GM23338 (cell line): Measurements from ENCODE around the gene PLEKHM2. TPM values are rescaled to one million over a fixed set of nuclear protein-coding genes. Genes with fewer than 3 reads are reported as not detected.

ENCODE experiments used
- ATAC-seq: fragments of 200-7000 bp; cut with Tn5 transposase; 3 replicates; pipeline ENCODE4 v1.9.1; 2020
- DNase-seq: peaks from one replicate; pipeline ENCODE4 v3.0.0-alpha.2; 2015; ENCODE audit warnings: low spot score
- H2AFZ ChIP-seq: fragments of 200-600 bp; sonication (generic); 2 replicates; pipeline ENCODE4 v1.8.0; 2016; ENCODE audit warnings: antibody characterized with exemption, mild to moderate bottlenecking, moderate library complexity
- H3F3A ChIP-seq: fragments of 200-600 bp; sonication (generic); replicated peaks from 2 replicates; pipeline ENCODE4 v1.8.0; 2017; ENCODE audit warnings: antibody characterized with exemption, mixed run types, low read depth
- H3K27ac ChIP-seq: fragments of 200-600 bp; sonication (generic); 2 replicates; pipeline ENCODE4 v1.6.1; 2016; ENCODE audit warnings: low read depth
- H3K27me3 ChIP-seq: fragments of 200-600 bp; sonication (generic); 2 replicates; pipeline ENCODE4 v1.8.0; 2016; ENCODE audit warnings: mild to moderate bottlenecking, mixed run types, moderate library complexity; ENCODE audit not compliant: insufficient read depth
- H3K36me3 ChIP-seq: fragments of 200-600 bp; sonication (generic); 2 replicates; pipeline ENCODE4 v1.8.0; 2016; ENCODE audit warnings: mild to moderate bottlenecking; ENCODE audit not compliant: insufficient read depth
- H3K4me1 ChIP-seq: fragments of 200-600 bp; sonication (generic); 2 replicates; pipeline ENCODE4 v1.8.0; 2016; ENCODE audit warnings: mild to moderate bottlenecking, moderate library complexity; ENCODE audit not compliant: insufficient read depth
- H3K4me2 ChIP-seq: fragments of 200-600 bp; sonication (generic); 2 replicates; pipeline ENCODE4 v1.7.1; 2017; ENCODE audit warnings: mixed run types
- H3K4me3 ChIP-seq: fragments of 200-600 bp; sonication (generic); 2 replicates; pipeline ENCODE4 v1.6.1; 2016; ENCODE audit warnings: mixed run types
- H3K79me2 ChIP-seq: fragments of 200-600 bp; sonication (generic); replicated peaks from 2 replicates; pipeline ENCODE4 v1.8.0; 2017; ENCODE audit warnings: mild to moderate bottlenecking; ENCODE audit not compliant: insufficient read depth
- H3K9me2 ChIP-seq: fragments of 200-600 bp; sonication (generic); 2 replicates; pipeline ENCODE4 v1.8.0; 2017; ENCODE audit not compliant: insufficient read depth
- H4K20me1 ChIP-seq: fragments of 200-600 bp; sonication (generic); replicated peaks from 2 replicates; pipeline ENCODE4 v1.8.0; 2017; ENCODE audit warnings: mild to moderate bottlenecking; ENCODE audit not compliant: insufficient read depth
- H3K27ac Mint-ChIP-seq: 2 replicates; pipeline ENCODE4 v1.8.0; 2020; ENCODE audit warnings: inconsistent platforms, mild to moderate bottlenecking, moderate library complexity, mixed read lengths
- H3K27me3 Mint-ChIP-seq: 3 replicates; pipeline ENCODE4 v1.8.0; 2022; ENCODE audit warnings: low read depth, mild to moderate bottlenecking, moderate library complexity, mixed read lengths, inconsistent platforms; ENCODE audit not compliant: insufficient read depth, poor library complexity
- H3K36me3 Mint-ChIP-seq: 3 replicates; pipeline ENCODE4 v1.8.0; 2021; ENCODE audit warnings: low read depth, mild to moderate bottlenecking, inconsistent platforms, moderate library complexity, mixed read lengths
- H3K4me1 Mint-ChIP-seq: 3 replicates; pipeline ENCODE4 v1.8.0; 2020; ENCODE audit warnings: mild to moderate bottlenecking, inconsistent platforms, mixed read lengths
- H3K4me3 Mint-ChIP-seq: 3 replicates; pipeline ENCODE4 v1.8.0; 2021; ENCODE audit warnings: moderate library complexity, mild to moderate bottlenecking, inconsistent platforms, mixed read lengths
- H3K9me3 Mint-ChIP-seq: 3 replicates; pipeline ENCODE4 v1.8.0; 2020; ENCODE audit warnings: moderate library complexity, mild to moderate bottlenecking, inconsistent platforms, mixed read lengths
- CREB1 ChIP-seq: fragments of 250-450 bp; sonication (Bioruptor Pico); IDR thresholded peaks from 2 replicates; pipeline ENCODE4 v1.5.0; 2020; ENCODE audit warnings: low read depth, mild to moderate bottlenecking, moderate library complexity
- EZH2 ChIP-seq: fragments of 200-600 bp; sonication (generic); IDR thresholded peaks from one replicate; pipeline ENCODE4 v1.8.0; 2017; ENCODE audit warnings: antibody characterized with exemption, mild to moderate bottlenecking, low read depth; ENCODE audit not compliant: unreplicated experiment
- EZH2phosphoT487 ChIP-seq: fragments of 200-600 bp; sonication (generic); IDR thresholded peaks from one replicate; pipeline ENCODE4 v1.8.1; 2018; ENCODE audit warnings: antibody characterized with exemption; ENCODE audit not compliant: unreplicated experiment
- JUNB ChIP-seq: IDR thresholded peaks from one replicate; pipeline ENCODE4 v1.6.1; 2016; ENCODE audit warnings: antibody characterized with exemption; ENCODE audit not compliant: unreplicated experiment
- NANOG ChIP-seq: IDR thresholded peaks from 2 replicates; pipeline ENCODE4 v1.6.1; 2016; ENCODE audit warnings: antibody characterized with exemption, borderline replicate concordance
- POLR2AphosphoS5 ChIP-seq: IDR thresholded peaks from 2 replicates; pipeline ENCODE4 v1.6.1; 2016; ENCODE audit warnings: antibody characterized with exemption, low read depth
- STAT1 ChIP-seq: IDR thresholded peaks from one replicate; pipeline ENCODE4 v1.6.1; 2016; ENCODE audit warnings: antibody characterized with exemption; ENCODE audit not compliant: unreplicated experiment
- ZNF114 ChIP-seq: fragments of 250-450 bp; sonication (Bioruptor Pico); IDR thresholded peaks from 2 replicates; pipeline ENCODE4 v1.5.0; 2020; ENCODE audit warnings: mild to moderate bottlenecking, moderate library complexity
- ZNF331 ChIP-seq: fragments of 250-450 bp; sonication (Bioruptor Pico); IDR thresholded peaks from 2 replicates; pipeline ENCODE4 v1.5.0; 2020; ENCODE audit warnings: low read depth, mild to moderate bottlenecking, moderate library complexity
- polyA plus RNA-seq: library from polyadenylated mRNA; unstranded; fragments of >200 nt; fragmentation: Nextera tagmentation; extraction: Ambion mirVana; gene quantifications from 2 replicates; pipeline ENCODE4 v1.2.1, GENCODE V29; 2016
- total RNA-seq: library from RNA; depleted of rRNA; stranded (reverse); fragments of >200 nt; shearing (Covaris generic); gene quantifications from 2 replicates; pipeline ENCODE4 v1.2.3, GENCODE V29; 2014
- TF ChIP-seq, protein P1 (sequence below), 2 experiments: fragments of 200-600 bp in 1 of 2; sonication (generic) in 1 of 2; conservative IDR thresholded peaks; 2 replicates each; pipeline versions ENCODE4 v1.5.1 to v1.6.1; 2016 to 2017; ENCODE audit warnings: antibody characterized with exemption in 2 of 2, low read depth in 2 of 2, mild to moderate bottlenecking in 2 of 2, moderate library complexity in 1 of 2
- TF ChIP-seq, protein P2 (sequence below): fragments of 250-450 bp; sonication (Bioruptor Pico); IDR thresholded peaks from 2 replicates; pipeline ENCODE4 v1.5.0; 2020; ENCODE audit warnings: mild to moderate bottlenecking, moderate library complexity
- TF ChIP-seq, protein P3 (sequence below): IDR thresholded peaks from one replicate; pipeline ENCODE4 v1.6.1; 2018; ENCODE audit warnings: antibody characterized with exemption; ENCODE audit not compliant: unreplicated experiment
- TF ChIP-seq, protein P4 (sequence below): IDR thresholded peaks from 2 replicates; pipeline ENCODE4 v1.6.1; 2016; ENCODE audit warnings: antibody characterized with exemption

The PLEKHM2 gene
- total and polyA plus RNA-seq, 2 experiments from 2014 or later, result 11.2 to 40.0 TPM

DNA sequence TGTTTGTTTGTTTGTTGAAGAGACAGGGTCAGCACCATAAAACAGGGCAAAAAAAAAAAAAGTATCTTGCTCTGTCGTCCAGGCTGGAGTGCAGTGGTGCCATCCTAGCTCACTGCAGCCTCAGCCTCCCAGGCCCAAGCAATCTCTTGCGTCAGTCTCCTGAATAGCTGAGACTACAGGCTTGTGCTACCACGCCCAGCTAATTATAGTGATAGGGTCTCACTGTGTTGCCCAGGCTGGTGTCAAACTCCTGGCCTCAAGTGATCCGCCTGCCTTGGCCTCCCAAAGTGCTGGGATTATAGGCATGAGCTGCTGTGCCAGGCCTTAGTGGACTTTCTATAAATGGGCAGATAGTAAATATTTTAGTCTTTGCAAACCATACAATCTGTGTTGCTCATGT lies 47.7 kb upstream of the PLEKHM2 start:
- Mint-ChIP-seq H3K36me3 (peaks cover 83% of the 10 kb centered on the region), H3K27me3 (peaks cover 2% of the 10 kb centered on the region), H3K27ac (no peak overlapping the region), H3K9me3 (no peaks in the 10 kb centered on the region), H3K4me1 (no peaks in the 10 kb centered on the region), H3K4me3 (no peak overlapping the region)
- DNase-seq (no peak), ATAC-seq (no peak)
- Histone ChIP-seq H3K36me3 (peaks cover 71% of the 10 kb centered on the region), H3K9me2 (no peaks in the 10 kb centered on the region), H3K79me2 (peaks cover 14% of the 10 kb centered on the region; the same call in 1 of the 2 replicates), H3K4me1 (no peaks in the 10 kb centered on the region), H3F3A (peaks cover 26% of the 10 kb centered on the region; the same call in 1 of the 2 replicates), H3K4me3 (no peak overlapping the region), H3K27me3 (no peaks in the 10 kb centered on the region), H3K4me2 (no peak overlapping the region), H4K20me1 (peaks cover 16% of the 10 kb centered on the region), H2AFZ (no peak overlapping the region), H3K27ac (no peak overlapping the region)
- TF ChIP-seq JUNB (no peak), POLR2AphosphoS5 (no peak), EZH2phosphoT487 (no peak), ZNF331 (CRISPR knock-in tag) (no peak), NANOG (no peak), ZNF114 (CRISPR knock-in tag) (no peak), CREB1 (CRISPR knock-in tag) (no peak), STAT1 (no peak), EZH2 (no peak)
- TF ChIP-seq, protein P1, sequence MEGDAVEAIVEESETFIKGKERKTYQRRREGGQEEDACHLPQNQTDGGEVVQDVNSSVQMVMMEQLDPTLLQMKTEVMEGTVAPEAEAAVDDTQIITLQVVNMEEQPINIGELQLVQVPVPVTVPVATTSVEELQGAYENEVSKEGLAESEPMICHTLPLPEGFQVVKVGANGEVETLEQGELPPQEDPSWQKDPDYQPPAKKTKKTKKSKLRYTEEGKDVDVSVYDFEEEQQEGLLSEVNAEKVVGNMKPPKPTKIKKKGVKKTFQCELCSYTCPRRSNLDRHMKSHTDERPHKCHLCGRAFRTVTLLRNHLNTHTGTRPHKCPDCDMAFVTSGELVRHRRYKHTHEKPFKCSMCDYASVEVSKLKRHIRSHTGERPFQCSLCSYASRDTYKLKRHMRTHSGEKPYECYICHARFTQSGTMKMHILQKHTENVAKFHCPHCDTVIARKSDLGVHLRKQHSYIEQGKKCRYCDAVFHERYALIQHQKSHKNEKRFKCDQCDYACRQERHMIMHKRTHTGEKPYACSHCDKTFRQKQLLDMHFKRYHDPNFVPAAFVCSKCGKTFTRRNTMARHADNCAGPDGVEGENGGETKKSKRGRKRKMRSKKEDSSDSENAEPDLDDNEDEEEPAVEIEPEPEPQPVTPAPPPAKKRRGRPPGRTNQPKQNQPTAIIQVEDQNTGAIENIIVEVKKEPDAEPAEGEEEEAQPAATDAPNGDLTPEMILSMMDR (conservative IDR thresholded peaks at IDR 0.05; ENCODE audit: low read depth in 2 of 2), result no peak
- TF ChIP-seq, protein P2, sequence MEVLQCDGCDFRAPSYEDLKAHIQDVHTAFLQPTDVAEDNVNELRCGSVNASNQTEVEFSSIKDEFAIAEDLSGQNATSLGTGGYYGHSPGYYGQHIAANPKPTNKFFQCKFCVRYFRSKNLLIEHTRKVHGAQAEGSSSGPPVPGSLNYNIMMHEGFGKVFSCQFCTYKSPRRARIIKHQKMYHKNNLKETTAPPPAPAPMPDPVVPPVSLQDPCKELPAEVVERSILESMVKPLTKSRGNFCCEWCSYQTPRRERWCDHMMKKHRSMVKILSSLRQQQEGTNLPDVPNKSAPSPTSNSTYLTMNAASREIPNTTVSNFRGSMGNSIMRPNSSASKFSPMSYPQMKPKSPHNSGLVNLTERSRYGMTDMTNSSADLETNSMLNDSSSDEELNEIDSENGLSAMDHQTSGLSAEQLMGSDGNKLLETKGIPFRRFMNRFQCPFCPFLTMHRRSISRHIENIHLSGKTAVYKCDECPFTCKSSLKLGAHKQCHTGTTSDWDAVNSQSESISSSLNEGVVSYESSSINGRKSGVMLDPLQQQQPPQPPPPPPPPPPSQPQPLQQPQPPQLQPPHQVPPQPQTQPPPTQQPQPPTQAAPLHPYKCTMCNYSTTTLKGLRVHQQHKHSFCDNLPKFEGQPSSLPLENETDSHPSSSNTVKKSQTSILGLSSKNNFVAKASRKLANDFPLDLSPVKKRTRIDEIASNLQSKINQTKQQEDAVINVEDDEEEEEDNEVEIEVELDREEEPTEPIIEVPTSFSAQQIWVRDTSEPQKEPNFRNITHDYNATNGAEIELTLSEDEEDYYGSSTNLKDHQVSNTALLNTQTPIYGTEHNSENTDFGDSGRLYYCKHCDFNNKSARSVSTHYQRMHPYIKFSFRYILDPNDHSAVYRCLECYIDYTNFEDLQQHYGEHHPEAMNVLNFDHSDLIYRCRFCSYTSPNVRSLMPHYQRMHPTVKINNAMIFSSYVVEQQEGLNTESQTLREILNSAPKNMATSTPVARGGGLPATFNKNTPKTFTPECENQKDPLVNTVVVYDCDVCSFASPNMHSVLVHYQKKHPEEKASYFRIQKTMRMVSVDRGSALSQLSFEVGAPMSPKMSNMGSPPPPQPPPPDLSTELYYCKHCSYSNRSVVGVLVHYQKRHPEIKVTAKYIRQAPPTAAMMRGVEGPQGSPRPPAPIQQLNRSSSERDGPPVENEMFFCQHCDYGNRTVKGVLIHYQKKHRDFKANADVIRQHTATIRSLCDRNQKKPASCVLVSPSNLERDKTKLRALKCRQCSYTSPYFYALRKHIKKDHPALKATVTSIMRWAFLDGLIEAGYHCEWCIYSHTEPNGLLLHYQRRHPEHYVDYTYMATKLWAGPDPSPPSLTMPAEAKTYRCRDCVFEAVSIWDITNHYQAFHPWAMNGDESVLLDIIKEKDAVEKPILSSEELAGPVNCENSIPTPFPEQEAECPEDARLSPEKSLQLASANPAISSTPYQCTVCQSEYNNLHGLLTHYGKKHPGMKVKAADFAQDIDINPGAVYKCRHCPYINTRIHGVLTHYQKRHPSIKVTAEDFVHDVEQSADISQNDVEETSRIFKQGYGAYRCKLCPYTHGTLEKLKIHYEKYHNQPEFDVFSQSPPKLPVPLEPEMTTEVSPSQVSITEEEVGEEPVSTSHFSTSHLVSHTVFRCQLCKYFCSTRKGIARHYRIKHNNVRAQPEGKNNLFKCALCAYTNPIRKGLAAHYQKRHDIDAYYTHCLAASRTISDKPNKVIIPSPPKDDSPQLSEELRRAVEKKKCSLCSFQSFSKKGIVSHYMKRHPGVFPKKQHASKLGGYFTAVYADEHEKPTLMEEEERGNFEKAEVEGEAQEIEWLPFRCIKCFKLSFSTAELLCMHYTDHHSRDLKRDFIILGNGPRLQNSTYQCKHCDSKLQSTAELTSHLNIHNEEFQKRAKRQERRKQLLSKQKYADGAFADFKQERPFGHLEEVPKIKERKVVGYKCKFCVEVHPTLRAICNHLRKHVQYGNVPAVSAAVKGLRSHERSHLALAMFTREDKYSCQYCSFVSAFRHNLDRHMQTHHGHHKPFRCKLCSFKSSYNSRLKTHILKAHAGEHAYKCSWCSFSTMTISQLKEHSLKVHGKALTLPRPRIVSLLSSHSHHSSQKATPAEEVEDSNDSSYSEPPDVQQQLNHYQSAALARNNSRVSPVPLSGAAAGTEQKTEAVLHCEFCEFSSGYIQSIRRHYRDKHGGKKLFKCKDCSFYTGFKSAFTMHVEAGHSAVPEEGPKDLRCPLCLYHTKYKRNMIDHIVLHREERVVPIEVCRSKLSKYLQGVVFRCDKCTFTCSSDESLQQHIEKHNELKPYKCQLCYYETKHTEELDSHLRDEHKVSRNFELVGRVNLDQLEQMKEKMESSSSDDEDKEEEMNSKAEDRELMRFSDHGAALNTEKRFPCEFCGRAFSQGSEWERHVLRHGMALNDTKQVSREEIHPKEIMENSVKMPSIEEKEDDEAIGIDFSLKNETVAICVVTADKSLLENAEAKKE (CRISPR knock-in tag), result no peak
- TF ChIP-seq, protein P3, sequence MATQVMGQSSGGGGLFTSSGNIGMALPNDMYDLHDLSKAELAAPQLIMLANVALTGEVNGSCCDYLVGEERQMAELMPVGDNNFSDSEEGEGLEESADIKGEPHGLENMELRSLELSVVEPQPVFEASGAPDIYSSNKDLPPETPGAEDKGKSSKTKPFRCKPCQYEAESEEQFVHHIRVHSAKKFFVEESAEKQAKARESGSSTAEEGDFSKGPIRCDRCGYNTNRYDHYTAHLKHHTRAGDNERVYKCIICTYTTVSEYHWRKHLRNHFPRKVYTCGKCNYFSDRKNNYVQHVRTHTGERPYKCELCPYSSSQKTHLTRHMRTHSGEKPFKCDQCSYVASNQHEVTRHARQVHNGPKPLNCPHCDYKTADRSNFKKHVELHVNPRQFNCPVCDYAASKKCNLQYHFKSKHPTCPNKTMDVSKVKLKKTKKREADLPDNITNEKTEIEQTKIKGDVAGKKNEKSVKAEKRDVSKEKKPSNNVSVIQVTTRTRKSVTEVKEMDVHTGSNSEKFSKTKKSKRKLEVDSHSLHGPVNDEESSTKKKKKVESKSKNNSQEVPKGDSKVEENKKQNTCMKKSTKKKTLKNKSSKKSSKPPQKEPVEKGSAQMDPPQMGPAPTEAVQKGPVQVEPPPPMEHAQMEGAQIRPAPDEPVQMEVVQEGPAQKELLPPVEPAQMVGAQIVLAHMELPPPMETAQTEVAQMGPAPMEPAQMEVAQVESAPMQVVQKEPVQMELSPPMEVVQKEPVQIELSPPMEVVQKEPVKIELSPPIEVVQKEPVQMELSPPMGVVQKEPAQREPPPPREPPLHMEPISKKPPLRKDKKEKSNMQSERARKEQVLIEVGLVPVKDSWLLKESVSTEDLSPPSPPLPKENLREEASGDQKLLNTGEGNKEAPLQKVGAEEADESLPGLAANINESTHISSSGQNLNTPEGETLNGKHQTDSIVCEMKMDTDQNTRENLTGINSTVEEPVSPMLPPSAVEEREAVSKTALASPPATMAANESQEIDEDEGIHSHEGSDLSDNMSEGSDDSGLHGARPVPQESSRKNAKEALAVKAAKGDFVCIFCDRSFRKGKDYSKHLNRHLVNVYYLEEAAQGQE, result no peak
- TF ChIP-seq, protein P4, sequence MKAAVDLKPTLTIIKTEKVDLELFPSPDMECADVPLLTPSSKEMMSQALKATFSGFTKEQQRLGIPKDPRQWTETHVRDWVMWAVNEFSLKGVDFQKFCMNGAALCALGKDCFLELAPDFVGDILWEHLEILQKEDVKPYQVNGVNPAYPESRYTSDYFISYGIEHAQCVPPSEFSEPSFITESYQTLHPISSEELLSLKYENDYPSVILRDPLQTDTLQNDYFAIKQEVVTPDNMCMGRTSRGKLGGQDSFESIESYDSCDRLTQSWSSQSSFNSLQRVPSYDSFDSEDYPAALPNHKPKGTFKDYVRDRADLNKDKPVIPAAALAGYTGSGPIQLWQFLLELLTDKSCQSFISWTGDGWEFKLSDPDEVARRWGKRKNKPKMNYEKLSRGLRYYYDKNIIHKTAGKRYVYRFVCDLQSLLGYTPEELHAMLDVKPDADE, result no peak
